ENCODE results near the gene MDM2. TPM values are rescaled to one million over a fixed set of nuclear protein-coding genes. Genes with fewer than 3 reads are reported as not detected.

MDM2 gene
- total and polyA plus RNA-seq, 2 experiments from 2014 or later = 23.7 to 70.3 TPM

GRCh38 chr12:68868043-68868790, 60.2 kb downstream of the MDM2 start:
- no peak for TF ChIP-seq CTCF (IDR thresholded peaks at IDR 0.05; ENCODE audit: low read depth, low read length)
- Histone ChIP-seq H3K27ac (no peak overlapping the region), H3K36me3 (no peaks in the 10 kb centered on the region)

GRCh38 chr12:68870011-68870410, 62.0 kb downstream of the MDM2 start:
- no peaks in the 10 kb centered on the region for H3K4me1 ChIP-seq (ENCODE audit: low read depth)
- no peaks in the 10 kb centered on the region for H3K9me3 ChIP-seq (ENCODE audit: low read depth)
- no peak overlapping the region for H3K4me3 ChIP-seq
- no peak for TF ChIP-seq CTCF (IDR thresholded peaks at IDR 0.05; ENCODE audit: low read depth, low read length)
- H3K36me3 ChIP-seq = no peaks in the 10 kb centered on the region
- H3K27me3 ChIP-seq = no peaks in the 10 kb centered on the region
- DNase-seq (ENCODE audit: low read depth in 1 of 2, low spot score in 1 of 2) = no peak
- H3K27ac ChIP-seq = no peak overlapping the region

More at GRCh38 chr12:68868043-68868790, 60.2 kb downstream of the MDM2 start:
- no peak for DNase-seq (ENCODE audit: low read depth in 1 of 2, low spot score in 1 of 2)
- Histone ChIP-seq H3K4me3 (no peak overlapping the region), H3K4me1 (ENCODE audit: low read depth) (no peaks in the 10 kb centered on the region), H3K27me3 (no peaks in the 10 kb centered on the region), H3K9me3 (ENCODE audit: low read depth) (no peaks in the 10 kb centered on the region)

- no peaks in the 10 kb centered on the region for H3K36me3 ChIP-seq
- DNase-seq (ENCODE audit: low read depth in 1 of 2, low spot score in 1 of 2) = no peak
- no peak overlapping the region for H3K27ac ChIP-seq
- H3K4me1 ChIP-seq (ENCODE audit: low read depth) = no peaks in the 10 kb centered on the region
- TF ChIP-seq CTCF (IDR thresholded peaks at IDR 0.05; ENCODE audit: low read depth, low read length) = no peak
- H3K27me3 ChIP-seq = no peaks in the 10 kb centered on the region
- H3K4me3 ChIP-seq = no peak overlapping the region
- no peaks in the 10 kb centered on the region for H3K9me3 ChIP-seq (ENCODE audit: low read depth)
Observed at GRCh38 chr12:68870443-68870842, 62.5 kb downstream of the MDM2 start.

- Histone ChIP-seq H3K4me3 (no peak overlapping the region), H3K27ac (no peak overlapping the region), H3K27me3 (no peaks in the 10 kb centered on the region), H3K4me1 (ENCODE audit: low read depth) (no peaks in the 10 kb centered on the region), H3K9me3 (ENCODE audit: low read depth) (no peaks in the 10 kb centered on the region), H3K36me3 (no peaks in the 10 kb centered on the region)
- no peak for DNase-seq (ENCODE audit: low read depth in 1 of 2, low spot score in 1 of 2)
- no peak for TF ChIP-seq CTCF (IDR thresholded peaks at IDR 0.05; ENCODE audit: low read depth, low read length)
Observed at GRCh38 chr12:68871396-68871795, 63.4 kb downstream of the MDM2 start.

GRCh38 chr12:68871921-68872320, 63.9 kb downstream of the MDM2 start:
- peak in 1 of 2 donors; percentile 47 for DNase-seq (ENCODE audit: low read depth in 1 of 2, low spot score in 1 of 2)
- no peaks in the 10 kb centered on the region for H3K27me3 ChIP-seq
- no peak overlapping the region for H3K4me3 ChIP-seq
- no peaks in the 10 kb centered on the region for H3K36me3 ChIP-seq
- H3K4me1 ChIP-seq (ENCODE audit: low read depth) = no peaks in the 10 kb centered on the region
- H3K9me3 ChIP-seq (ENCODE audit: low read depth) = no peaks in the 10 kb centered on the region
- no peak overlapping the region for H3K27ac ChIP-seq
- TF ChIP-seq CTCF (IDR thresholded peaks at IDR 0.05; ENCODE audit: low read depth, low read length) = peak; percentile 34
